ENCODE measurements around the gene ACTRT2. TPM values are rescaled to one million over a fixed set of nuclear protein-coding genes. Genes with fewer than 3 reads are reported as not detected.
A peak's percentile ranks its signal among the peaks of the same experiment; 100 is the strongest.

Gene ACTRT2
- total and polyA plus RNA-seq, 9 donors: not detected

GRCh38 chr1:3026581-3027391, 5.5 kb downstream of the ACTRT2 start:
- no peak overlapping the region for H3K27ac ChIP-seq (ENCODE audit: low read length)
- no peaks in the 10 kb centered on the region for H3K9me3 ChIP-seq (replicated peaks; ENCODE audit: control insufficient read depth, low read depth, low read length)
- WGBS (ENCODE audit: insufficient coverage): 86% methylated on average over 10 of the region's 11 CpGs
- no peaks in the 10 kb centered on the region for H3K36me3 ChIP-seq (ENCODE audit: control insufficient read depth, insufficient read depth, low read length)
- no peak for DNase-seq
- H3K27me3 ChIP-seq (ENCODE audit: control insufficient read depth, insufficient read depth, low read length): peaks cover 42% of the 10 kb centered on the region
- no peak overlapping the region for H3K4me3 ChIP-seq (ENCODE audit: low read length)
- H3K4me1 ChIP-seq (ENCODE audit: control insufficient read depth, insufficient read depth, low read length): no peaks in the 10 kb centered on the region

- Histone ChIP-seq H3K4me3 (ENCODE audit: low read length) (no peak overlapping the region), H3K27me3 (ENCODE audit: control insufficient read depth, insufficient read depth, low read length) (peaks cover 42% of the 10 kb centered on the region), H3K36me3 (ENCODE audit: control insufficient read depth, insufficient read depth, low read length) (no peaks in the 10 kb centered on the region), H3K27ac (ENCODE audit: low read length) (no peak overlapping the region), H3K9me3 (replicated peaks; ENCODE audit: control insufficient read depth, low read depth, low read length) (no peaks in the 10 kb centered on the region), H3K4me1 (ENCODE audit: control insufficient read depth, insufficient read depth, low read length) (peaks cover 6% of the 10 kb centered on the region)
- DNase-seq: no peak
- WGBS (ENCODE audit: insufficient coverage): 73% methylated on average over 18 of the region's 20 CpGs
These were observed 6.5 kb downstream of the ACTRT2 start for GRCh38 chr1:3027611-3028371.

DNA sequence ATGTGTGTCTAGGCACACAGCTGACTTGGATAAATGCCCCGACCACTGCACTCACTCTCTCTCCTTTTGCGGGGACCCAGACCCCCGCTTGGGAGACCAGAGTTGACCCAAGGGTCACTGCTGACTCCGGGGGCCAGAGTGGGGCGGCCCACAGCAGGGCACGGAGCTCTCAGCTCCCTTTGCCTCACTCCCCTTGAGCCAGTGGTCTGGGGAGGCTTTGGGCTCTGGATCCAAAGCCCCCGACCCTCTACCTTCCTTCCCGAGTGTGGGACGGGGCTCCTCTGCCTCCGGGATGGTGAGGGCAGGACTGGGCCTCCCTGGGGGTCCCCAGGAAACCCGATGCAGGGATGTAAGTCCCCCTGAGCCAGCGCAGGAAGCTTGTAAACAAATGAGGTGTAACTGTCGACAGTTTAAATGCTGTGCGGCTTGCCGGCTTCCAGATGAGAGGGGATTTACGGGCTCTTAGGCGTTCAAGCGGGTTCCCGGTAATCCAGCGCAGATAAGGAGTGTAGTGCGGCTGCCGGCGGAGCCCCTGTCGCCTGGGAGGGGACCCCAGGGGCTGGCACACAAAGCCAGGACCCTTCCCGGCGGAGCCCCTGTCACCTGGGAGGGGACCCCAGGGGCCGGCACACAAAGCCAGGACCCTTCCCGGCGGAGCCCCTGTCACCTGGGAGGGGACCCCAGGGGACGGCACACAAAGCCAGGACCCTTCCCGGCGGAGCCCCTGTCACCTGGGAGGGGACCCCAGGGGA, 7.4 kb downstream of the ACTRT2 start:
- Histone ChIP-seq H3K4me3 (ENCODE audit: low read length) (no peak overlapping the region), H3K9me3 (replicated peaks; ENCODE audit: control insufficient read depth, low read depth, low read length) (no peaks in the 10 kb centered on the region), H3K4me1 (ENCODE audit: control insufficient read depth, insufficient read depth, low read length) (peaks cover 6% of the 10 kb centered on the region), H3K36me3 (ENCODE audit: control insufficient read depth, insufficient read depth, low read length) (no peaks in the 10 kb centered on the region), H3K27ac (ENCODE audit: low read length) (no peak overlapping the region), H3K27me3 (ENCODE audit: control insufficient read depth, insufficient read depth, low read length) (peaks cover 42% of the 10 kb centered on the region)
- no peak for DNase-seq
- 9% methylated on average over 21 of the region's 32 CpGs for WGBS (ENCODE audit: insufficient coverage)

DNA sequence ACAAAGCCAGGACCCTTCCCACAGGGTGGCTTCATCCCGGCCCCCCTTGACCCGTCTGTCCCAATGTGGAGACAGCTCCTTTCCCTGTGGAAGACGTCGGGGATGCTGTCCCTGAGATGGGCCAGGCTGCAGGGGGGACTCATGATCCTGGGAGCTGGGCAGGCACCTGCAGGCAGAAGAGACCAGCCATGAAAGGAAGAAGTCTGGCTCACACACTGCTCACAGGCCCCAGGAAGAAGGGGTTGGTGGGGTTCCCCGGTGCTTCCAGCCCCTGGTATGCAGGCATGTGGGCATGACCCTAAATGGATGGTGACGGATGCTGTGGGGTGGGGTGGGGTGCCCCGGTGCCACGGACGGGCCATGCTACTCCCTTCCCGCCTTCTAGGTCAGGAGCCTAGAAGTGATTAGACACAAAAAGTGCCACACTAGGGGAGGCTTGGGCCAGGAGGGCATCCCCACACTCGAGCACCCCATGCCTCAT, 8.3 kb downstream of the ACTRT2 start:
- Histone ChIP-seq H3K27me3 (ENCODE audit: control insufficient read depth, insufficient read depth, low read length) (peaks cover 40% of the 10 kb centered on the region), H3K36me3 (ENCODE audit: control insufficient read depth, insufficient read depth, low read length) (no peaks in the 10 kb centered on the region), H3K4me3 (ENCODE audit: low read length) (no peak overlapping the region)

DNA sequence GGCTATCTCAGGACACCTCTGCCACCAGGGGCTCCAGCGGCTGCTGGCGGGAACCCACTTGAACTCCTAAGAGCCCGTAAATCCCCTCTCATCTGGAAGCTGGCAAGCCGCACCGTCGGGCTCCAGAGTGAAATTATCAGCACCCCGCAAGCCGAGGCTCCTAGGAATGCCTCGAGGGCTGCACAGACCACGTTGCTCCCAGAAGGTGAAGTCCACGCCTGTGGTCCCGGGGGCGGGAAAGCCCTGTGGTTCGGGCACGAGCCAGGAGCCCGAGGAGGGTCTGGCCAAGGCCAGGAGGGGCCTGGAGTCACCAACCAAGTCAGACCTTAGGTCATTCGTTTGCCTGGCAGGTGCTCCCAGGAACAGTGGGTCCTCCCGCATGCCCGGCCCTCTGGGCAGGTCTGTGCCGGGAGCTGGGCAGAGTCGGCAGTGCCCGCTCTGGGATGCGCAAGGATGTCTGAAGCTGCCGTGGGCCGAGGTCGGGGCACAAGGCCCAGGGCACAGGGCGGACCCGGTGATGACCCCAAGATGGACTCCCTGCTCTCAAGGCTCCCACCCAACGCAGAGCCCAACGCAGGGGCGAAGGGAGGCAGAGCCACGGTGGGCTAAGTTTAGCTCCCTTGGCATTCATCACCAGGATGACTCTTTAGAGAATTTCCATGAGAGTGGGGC, 8.9 kb downstream of the ACTRT2 start:
- H3K9me3 ChIP-seq (replicated peaks; ENCODE audit: control insufficient read depth, low read depth, low read length): no peaks in the 10 kb centered on the region
- 90% methylated on average over 29 of the region's 32 CpGs for WGBS (ENCODE audit: insufficient coverage)
- H3K36me3 ChIP-seq (ENCODE audit: control insufficient read depth, insufficient read depth, low read length): no peaks in the 10 kb centered on the region
- H3K27me3 ChIP-seq (ENCODE audit: control insufficient read depth, insufficient read depth, low read length): peaks cover 39% of the 10 kb centered on the region
- no peak overlapping the region for H3K27ac ChIP-seq (ENCODE audit: low read length)
- H3K4me3 ChIP-seq (ENCODE audit: low read length): no peak overlapping the region
- DNase-seq: no peak
- peaks cover 7% of the 10 kb centered on the region for H3K4me1 ChIP-seq (ENCODE audit: control insufficient read depth, insufficient read depth, low read length)

More for the DNA sequence above, 8.3 kb downstream of the ACTRT2 start:
- 83% methylated on average over 11 of the region's 11 CpGs for WGBS (ENCODE audit: insufficient coverage)
- H3K9me3 ChIP-seq (replicated peaks; ENCODE audit: control insufficient read depth, low read depth, low read length): no peaks in the 10 kb centered on the region
- H3K4me1 ChIP-seq (ENCODE audit: control insufficient read depth, insufficient read depth, low read length): peaks cover 6% of the 10 kb centered on the region
- no peak for DNase-seq
- no peak overlapping the region for H3K27ac ChIP-seq (ENCODE audit: low read length)

- peaks cover 14% of the 10 kb centered on the region for H3K4me1 ChIP-seq (ENCODE audit: control insufficient read depth, insufficient read depth, low read length)
- H3K36me3 ChIP-seq (ENCODE audit: control insufficient read depth, insufficient read depth, low read length): no peaks in the 10 kb centered on the region
- WGBS (ENCODE audit: insufficient coverage): 60% methylated on average over 19 of the region's 22 CpGs
- no peaks in the 10 kb centered on the region for H3K9me3 ChIP-seq (replicated peaks; ENCODE audit: control insufficient read depth, low read depth, low read length)
- no peak overlapping the region for H3K4me3 ChIP-seq (ENCODE audit: low read length)
- no peak for DNase-seq
- no peak overlapping the region for H3K27ac ChIP-seq (ENCODE audit: low read length)
- peaks cover 35% of the 10 kb centered on the region for H3K27me3 ChIP-seq (ENCODE audit: control insufficient read depth, insufficient read depth, low read length)
These were observed 9.6 kb downstream of the ACTRT2 start for GRCh38 chr1:3030663-3031381.

DNA sequence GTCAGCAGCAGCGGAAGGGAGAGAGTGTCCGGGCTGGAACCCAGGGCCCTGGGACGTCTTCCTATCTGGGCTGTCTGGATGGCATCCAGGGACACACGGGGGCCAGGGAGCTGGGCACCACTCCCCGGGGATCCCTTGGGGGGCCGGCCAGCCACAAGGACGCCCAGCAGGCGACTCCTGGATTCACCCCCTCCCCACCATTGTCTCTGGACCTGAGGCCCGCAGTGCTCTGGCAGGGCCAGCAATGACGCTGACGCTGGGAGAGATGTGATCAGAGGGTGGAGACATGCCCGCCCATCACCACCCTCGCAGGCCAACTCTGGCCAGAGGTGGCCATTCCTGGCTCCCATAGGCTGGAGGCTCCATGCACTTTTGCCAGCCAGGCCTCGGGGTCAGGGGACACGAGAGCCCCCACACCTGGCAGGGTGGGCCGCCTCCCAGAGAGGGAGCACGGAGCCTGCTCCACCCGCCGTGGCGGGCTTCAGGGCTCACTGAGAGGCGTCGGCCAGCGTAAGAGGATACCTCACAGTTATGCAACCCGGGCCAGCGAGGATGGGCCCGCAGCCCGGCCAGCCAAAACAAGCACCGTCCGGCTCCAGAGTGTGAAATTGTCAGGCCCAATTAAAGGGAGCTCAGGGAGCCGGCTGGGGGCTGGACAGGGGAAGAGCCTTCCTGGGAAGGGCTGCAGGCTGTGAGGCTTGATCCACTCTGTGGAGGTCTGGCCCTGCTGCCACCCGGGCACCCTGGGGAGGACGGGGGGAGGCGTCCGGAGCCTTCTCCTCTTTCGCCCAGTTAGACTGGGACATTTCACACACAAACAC, 10.3 kb downstream of the ACTRT2 start:
- no peaks in the 10 kb centered on the region for H3K9me3 ChIP-seq (replicated peaks; ENCODE audit: control insufficient read depth, low read depth, low read length)
- no peaks in the 10 kb centered on the region for H3K36me3 ChIP-seq (ENCODE audit: control insufficient read depth, insufficient read depth, low read length)
- H3K4me1 ChIP-seq (ENCODE audit: control insufficient read depth, insufficient read depth, low read length): peaks cover 22% of the 10 kb centered on the region
- peak; percentile 40 for DNase-seq
- H3K4me3 ChIP-seq (ENCODE audit: low read length): no peak overlapping the region
- H3K27me3 ChIP-seq (ENCODE audit: control insufficient read depth, insufficient read depth, low read length): peaks cover 35% of the 10 kb centered on the region
- H3K27ac ChIP-seq (ENCODE audit: low read length): no peak overlapping the region
- 43% methylated on average over 25 of the region's 35 CpGs for WGBS (ENCODE audit: insufficient coverage)

DNA sequence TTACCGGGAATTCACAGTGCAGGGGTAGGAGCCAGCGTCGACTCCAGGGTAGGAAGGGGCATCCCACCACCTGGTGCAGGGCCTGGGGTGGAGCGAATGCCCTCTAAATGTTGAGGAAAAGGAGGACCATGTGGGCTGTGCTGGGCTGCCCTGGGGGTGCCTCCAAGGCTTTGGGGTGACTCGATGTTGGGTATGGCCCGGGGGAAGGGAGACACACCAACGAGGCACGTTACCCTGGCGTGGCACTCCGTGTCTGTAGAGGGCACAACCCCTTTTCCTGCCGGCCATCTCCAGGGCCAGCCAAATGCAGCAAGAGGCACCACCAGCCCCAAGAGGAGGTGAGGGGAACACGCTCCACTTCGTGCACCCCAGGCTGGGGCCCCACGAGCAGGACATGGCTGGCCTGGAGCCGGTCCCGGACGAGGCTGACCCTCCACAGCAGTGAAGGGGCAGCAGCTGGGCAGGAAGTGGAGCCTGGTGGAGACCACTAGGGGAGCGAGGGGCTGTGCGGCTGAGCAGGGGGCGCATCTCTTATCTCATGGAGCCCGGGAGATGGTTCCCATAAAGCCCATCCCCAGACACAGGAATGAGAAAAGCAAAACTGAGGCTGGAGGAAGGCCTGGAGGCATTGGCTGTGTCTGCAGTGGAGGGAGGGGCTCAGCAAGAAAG, 11.2 kb downstream of the ACTRT2 start:
- Histone ChIP-seq H3K9me3 (replicated peaks; ENCODE audit: control insufficient read depth, low read depth, low read length) (no peaks in the 10 kb centered on the region), H3K4me1 (ENCODE audit: control insufficient read depth, insufficient read depth, low read length) (peaks cover 30% of the 10 kb centered on the region), H3K4me3 (ENCODE audit: low read length) (no peak overlapping the region), H3K27ac (ENCODE audit: low read length) (no peak overlapping the region), H3K27me3 (ENCODE audit: control insufficient read depth, insufficient read depth, low read length) (peaks cover 31% of the 10 kb centered on the region), H3K36me3 (ENCODE audit: control insufficient read depth, insufficient read depth, low read length) (no peaks in the 10 kb centered on the region)
- WGBS (ENCODE audit: insufficient coverage): 63% methylated on average over 15 of the region's 21 CpGs
- no peak for DNase-seq

All from muscle of leg (tissue), 11 donors.